Skeletal muscle cell (primary cell): ENCODE measurements around the gene PSME1.

ENCODE experiments used
- DNase-seq: peaks from one replicate; pipeline ENCODE4 v3.0.0-alpha.2; 2010; ENCODE audit warnings: low read depth
- H3K4me3 ChIP-seq: 2 replicates; pipeline ENCODE4 v1.5.1; 2011; ENCODE audit warnings: low read depth, mild to moderate bottlenecking, control low read depth, low read length, moderate library complexity

PSME1 gene

GRCh38 chr14:24143511-24143910, 7.5 kb downstream of the PSME1 start:
- no peak for DNase-seq
- H3K4me3 ChIP-seq, result no peak overlapping the region

DNA sequence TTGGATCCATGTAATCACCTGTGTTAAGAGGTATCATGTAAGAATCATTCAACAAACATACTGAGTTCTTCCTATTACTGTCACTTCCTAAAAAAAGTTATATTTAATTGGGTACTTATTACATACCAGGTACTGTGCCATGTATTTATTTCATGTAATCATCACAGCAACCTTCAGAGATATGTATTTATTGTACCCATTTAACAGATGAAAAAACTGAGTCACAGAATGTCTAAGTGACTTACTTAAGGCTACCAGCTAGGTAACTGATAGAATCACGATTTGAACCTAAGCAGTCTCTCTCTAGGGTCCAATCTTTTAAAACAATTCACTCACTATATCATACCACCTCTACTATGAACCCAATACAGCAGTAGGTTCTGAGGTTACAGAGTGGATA, 8.5 kb downstream of the PSME1 start:
- DNase-seq, result no peak
- no peak overlapping the region for H3K4me3 ChIP-seq

DNA sequence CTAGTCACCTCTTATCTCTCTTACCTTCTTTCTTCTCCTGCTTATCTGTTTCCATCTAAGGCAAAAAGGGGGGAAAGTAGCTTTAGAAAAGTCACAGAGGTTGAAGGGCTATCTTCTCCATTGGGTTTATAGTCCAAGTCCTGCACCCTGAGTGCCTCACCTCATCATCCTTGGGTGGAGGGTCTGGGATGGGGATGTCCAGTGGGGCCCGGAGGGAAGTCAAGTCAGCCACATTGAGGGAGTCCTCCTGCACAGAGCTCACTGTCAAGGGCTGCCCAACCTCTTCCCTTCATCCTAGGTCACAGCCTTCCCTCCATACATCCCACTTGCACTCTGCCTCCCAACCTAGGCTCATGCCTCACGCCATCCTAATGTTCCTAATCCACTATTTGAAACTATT, 9.2 kb downstream of the PSME1 start:
- peak overlapping the region; percentile 89 for H3K4me3 ChIP-seq
- DNase-seq, result no peak

- no peak for DNase-seq
- peak overlapping the region; percentile 89 for H3K4me3 ChIP-seq
Observed at GRCh38 chr14:24145690-24146452, 9.9 kb downstream of the PSME1 start.

DNA sequence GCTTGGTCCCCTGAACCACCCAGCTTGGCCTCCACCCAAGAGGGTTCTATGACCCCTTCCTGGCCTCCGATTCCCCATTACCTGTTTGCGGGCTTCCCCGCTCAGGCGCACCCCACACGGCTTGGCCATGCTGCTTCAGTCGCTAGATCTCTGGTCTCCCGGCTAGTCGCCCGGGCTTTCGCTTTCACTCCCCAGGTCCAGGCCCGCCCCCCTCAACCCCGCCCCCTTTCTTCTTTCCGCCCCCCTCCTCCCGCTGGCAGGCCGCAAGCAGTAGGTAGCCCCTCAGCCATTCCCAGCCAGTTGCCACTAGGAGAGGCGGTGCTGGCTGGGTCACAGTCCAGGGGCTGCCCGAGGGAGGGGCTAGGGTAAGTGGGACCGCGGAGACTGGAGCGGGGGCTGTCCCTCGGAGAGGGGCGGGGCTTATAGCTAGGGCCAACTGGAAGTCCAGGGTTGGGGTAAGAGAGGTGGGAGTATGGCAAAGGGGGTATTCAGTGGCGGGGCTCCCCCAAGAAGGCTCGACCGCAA, 10.5 kb downstream of the PSME1 start, which contains the start of gene PSME2:
Gene PSME2 (minus strand): TSS at position 158 of the 525 bp plus-strand sequence. CDS start 29 bp downstream, at position 129.
- peak within 1 kb of the TSS; percentile 89 for H3K4me3 ChIP-seq
- peak; percentile 94 for DNase-seq

DNA sequence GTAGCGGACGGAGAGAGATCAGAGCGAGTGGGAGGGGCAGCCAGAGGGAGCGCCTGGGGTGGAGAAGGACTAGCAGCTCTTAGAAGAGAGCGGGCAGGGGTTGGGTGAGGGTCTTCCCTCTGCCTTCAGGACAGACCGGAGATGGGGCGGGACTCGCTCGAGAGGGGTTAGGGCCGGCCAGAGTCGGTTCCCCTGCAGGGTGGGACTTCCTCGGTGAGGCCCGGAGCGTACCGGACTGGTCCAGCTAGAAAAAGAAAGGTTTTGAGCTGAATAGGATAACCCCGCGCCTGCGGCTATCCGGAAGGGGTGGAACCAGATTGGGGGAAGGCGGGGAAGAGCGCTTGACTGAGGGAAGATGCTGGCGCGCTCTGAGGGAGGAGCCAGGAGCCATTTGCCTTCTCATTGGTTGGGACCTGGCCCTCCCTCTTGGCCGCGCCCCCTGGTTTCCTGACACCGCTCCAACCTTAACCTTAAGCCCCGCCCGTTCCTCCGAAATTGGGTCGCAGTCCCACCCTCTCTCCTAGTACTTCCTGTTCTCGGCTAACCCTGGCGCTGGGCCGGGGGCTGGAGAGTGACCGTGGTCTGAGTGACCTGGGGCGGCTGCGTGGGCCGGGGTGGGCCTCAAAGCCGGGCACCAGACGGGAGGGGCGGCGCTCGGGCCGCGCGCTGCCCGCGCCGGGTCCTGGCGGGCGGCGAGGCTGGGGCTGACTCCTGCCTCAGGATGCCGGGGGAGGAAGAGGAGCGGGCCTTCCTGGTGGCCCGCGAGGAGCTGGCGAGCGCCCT, 11.2 kb downstream of the PSME1 start, which contains the start of gene RNF31:
Gene RNF31 (plus strand): TSS at position 521 of the 783 bp plus-strand sequence. CDS start 201 bp downstream, at position 722.
- H3K4me3 ChIP-seq, result peak within 1 kb of the TSS; percentile 89
- DNase-seq, result peak; percentile 96

DNA sequence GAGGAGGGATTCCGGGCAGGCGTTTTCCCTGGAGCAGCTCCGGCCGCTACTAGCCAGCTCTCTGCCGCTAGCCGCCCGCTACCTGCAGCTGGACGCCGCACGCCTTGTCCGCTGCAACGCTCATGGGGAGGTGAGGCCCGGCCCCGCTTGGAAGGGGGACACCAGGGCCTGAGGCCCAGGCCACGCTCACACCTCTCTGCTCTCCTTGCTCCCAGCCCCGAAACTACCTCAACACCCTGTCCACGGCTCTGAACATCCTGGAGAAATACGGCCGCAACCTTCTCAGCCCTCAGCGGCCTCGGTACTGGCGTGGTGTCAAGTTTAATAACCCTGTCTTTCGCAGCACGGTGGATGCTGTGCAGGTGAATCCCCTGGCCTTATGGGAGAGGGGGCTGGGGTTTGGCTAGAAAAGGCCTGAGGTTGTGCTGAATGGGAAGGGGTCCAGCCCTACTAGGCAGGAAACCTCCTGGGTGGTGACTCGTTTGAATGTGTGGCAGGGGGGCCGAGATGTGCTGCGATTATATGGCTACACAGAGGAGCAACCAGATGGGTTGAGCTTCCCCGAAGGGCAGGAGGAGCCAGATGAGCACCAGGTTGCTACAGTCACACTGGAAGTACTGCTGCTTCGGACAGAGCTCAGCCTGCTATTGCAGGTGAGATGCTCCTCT, 11.9 kb downstream of the PSME1 start:
- no peak for DNase-seq
- H3K4me3 ChIP-seq, result peak overlapping the region; percentile 89

DNA sequence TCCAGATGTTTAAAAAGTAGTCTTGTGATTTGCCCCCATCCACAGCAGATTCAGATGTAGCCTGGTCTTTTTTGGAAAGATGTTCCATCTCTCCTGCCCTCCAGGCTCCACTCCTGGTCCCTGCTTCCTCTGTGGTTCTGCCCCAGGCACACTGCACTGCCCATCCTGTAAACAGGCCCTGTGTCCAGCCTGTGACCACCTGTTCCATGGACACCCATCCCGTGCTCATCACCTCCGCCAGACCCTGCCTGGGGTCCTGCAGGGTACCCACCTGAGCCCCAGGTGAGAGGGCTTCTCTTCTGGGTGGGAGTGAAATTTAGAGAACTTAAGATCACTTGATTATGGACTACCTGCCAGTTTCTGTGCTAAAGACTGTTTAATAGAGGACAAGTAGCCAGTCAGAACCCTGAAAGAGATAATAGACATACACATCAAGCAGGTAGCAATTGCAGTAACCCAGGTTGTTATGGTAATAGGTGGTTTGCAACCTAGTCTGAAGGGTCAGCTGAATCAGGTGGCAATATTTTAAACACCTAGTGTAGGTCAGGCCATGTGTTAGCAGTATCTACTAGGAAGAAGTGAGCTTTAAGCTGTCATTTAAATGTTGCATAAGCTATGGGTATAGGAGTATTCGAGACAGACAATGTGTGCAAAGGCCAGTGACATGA, 13.4 kb downstream of the PSME1 start:
- no peak overlapping the region for H3K4me3 ChIP-seq
- no peak for DNase-seq

- DNase-seq, result no peak
- no peak overlapping the region for H3K4me3 ChIP-seq
Observed at GRCh38 chr14:24150061-24150460, 14.1 kb downstream of the PSME1 start.

GRCh38 chr14:24150567-24150966, 14.6 kb downstream of the PSME1 start:
- no peak for DNase-seq
- H3K4me3 ChIP-seq, result no peak overlapping the region

GRCh38 chr14:24150993-24151392, 15.0 kb downstream of the PSME1 start:
- H3K4me3 ChIP-seq, result no peak overlapping the region
- DNase-seq, result no peak

GRCh38 chr14:24151404-24152080, 15.5 kb downstream of the PSME1 start:
- no peak overlapping the region for H3K4me3 ChIP-seq
- no peak for DNase-seq

DNA sequence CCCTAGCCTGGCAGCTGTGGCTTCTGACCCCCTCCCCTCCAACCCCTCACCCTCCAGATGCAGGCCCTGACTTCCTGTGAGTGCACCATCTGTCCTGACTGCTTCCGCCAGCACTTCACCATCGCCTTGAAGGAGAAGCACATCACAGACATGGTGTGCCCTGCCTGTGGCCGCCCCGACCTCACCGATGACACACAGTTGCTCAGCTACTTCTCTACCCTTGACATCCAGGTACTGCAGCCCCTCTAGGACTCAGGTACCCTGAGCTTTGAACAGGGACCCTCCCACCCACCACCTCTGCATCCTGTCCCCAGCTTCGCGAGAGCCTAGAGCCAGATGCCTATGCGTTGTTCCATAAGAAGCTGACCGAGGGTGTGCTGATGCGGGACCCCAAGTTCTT, 19.1 kb downstream of the PSME1 start:
- DNase-seq, result no peak

DNA sequence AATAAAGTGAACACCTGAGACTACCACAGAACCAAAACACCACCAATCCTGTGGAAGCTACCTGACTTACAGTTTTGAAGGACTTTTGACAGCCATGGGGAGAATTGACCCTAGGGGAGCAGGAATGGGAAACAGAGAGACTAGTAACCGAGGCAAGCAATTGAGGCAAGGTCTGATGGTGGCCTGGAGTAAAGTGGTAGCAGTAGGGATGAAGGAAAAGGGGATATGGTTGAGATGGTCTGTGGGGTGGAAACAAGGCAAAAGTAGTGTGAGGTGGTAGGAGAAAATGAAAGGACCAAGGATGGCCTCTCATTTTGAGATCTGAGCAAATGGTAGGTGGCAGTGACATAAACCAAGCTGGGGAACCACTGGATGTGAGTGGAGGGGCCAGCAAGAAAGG, 20.8 kb downstream of the PSME1 start:
- DNase-seq, result no peak
- H3K4me3 ChIP-seq, result no peak overlapping the region

More for the DNA sequence above, 19.1 kb downstream of the PSME1 start:
- no peak overlapping the region for H3K4me3 ChIP-seq

DNA sequence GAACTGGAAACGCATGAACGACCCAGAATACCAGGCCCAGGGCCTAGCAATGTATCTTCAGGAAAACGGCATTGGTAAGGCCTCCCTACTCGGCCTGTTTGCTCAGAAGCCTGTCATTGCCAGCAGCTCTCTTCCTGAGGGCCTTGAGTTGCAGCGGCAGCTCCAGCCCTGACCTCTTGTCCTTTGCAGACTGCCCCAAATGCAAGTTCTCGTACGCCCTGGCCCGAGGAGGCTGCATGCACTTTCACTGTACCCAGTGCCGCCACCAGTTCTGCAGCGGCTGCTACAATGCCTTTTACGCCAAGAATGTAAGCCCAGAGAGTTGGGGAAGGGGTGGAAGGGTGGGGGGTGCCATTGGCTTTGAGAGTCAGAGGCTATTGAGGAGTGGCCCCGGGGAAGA, 21.3 kb downstream of the PSME1 start:
- no peak for DNase-seq
- H3K4me3 ChIP-seq, result no peak overlapping the region

GRCh38 chr14:24159777-24160498, 23.9 kb downstream of the PSME1 start:
- DNase-seq, result no peak
- no peak overlapping the region for H3K4me3 ChIP-seq

DNA sequence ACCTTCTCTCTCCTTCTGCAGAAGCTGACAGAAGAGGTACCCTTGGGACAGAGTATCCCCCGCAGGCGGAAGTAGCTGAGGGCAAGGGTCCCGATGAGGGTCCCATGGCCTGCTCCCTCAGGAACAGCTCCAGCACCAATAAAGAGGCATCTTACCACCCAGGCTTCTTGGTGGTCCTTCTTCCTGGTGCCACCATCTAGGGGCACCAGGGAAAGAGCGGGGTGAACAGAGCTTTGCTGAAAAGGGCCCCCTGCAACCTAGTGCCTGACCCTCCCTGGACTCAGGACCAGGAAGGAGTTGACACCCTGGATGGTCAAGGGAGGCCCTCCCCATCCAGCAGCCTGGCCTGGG, 24.5 kb downstream of the PSME1 start:
- H3K4me3 ChIP-seq, result no peak overlapping the region
- no peak for DNase-seq
